K562 (cell line): ENCODE results near the gene CR2. TPM values are rescaled to one million over a fixed set of nuclear protein-coding genes. Genes with fewer than 3 reads are reported as not detected.

Experiments
- CC2D1A ChIP-seq: fragments of 450-650 bp; IDR thresholded peaks from 2 replicates; pipeline ENCODE4 v1.6.1; 2017; ENCODE audit warnings: mild to moderate bottlenecking
- COPS2 ChIP-seq: fragments of 450-650 bp; conservative IDR thresholded peaks from 2 replicates; pipeline ENCODE4 v1.6.1; 2016; ENCODE audit warnings: mild to moderate bottlenecking, moderate library complexity
- DACH1 ChIP-seq: fragments of 450-650 bp; IDR thresholded peaks from 2 replicates; pipeline ENCODE4 v1.6.1; 2018; ENCODE audit not compliant: partially characterized antibody
- FIP1L1 ChIP-seq: fragments of 200-400 bp; formaldehyde crosslinking; IDR thresholded peaks from 2 replicates; pipeline ENCODE4 v1.6.1; 2018; ENCODE audit warnings: mild to moderate bottlenecking, low read depth, low read length; ENCODE audit not compliant: poor library complexity, severe bottlenecking
- FOXK2 ChIP-seq, 2 experiments: fragments of 450-650 bp; IDR thresholded peaks in 1 of 2; conservative IDR thresholded peaks in 1 of 2; 2 replicates each; pipeline ENCODE4 v1.6.1; 2016; ENCODE audit warnings: low read depth in 2 of 2, mild to moderate bottlenecking in 1 of 2
- HCFC1 ChIP-seq: IDR thresholded peaks from 2 replicates; pipeline ENCODE4 v1.6.1; 2012; ENCODE audit warnings: low read depth, low read length, improper control_type of control experiment
- MIER1 ChIP-seq: fragments of 450-650 bp; IDR thresholded peaks from 2 replicates; pipeline ENCODE4 v1.6.1; 2016; ENCODE audit warnings: antibody characterized with exemption, mild to moderate bottlenecking, low read depth
- NBN ChIP-seq: fragments of 450-650 bp; IDR thresholded peaks from 2 replicates; pipeline ENCODE4 v1.6.1; 2016; ENCODE audit warnings: low read depth, mild to moderate bottlenecking
- NR2F6 ChIP-seq: fragments of 450-650 bp; formaldehyde crosslinking; IDR thresholded peaks from 2 replicates; pipeline ENCODE4 v1.4.0; 2020; ENCODE audit warnings: mild to moderate bottlenecking
- PHF21A ChIP-seq: fragments of 450-650 bp; IDR thresholded peaks from 2 replicates; pipeline ENCODE4 v1.6.1; 2017; ENCODE audit warnings: low read depth, borderline replicate concordance
- RAD21 ChIP-seq, 2 experiments: fragments of 250-450 bp in 1 of 2; fragments of 450-650 bp in 1 of 2; sonication (Bioruptor Pico) in 1 of 2; formaldehyde crosslinking in 1 of 2; IDR thresholded peaks in 1 of 2; conservative IDR thresholded peaks in 1 of 2; 2 replicates each; pipeline versions ENCODE4 v1.4.0 to v1.8.0; 2020 to 2022; ENCODE audit warnings: mild to moderate bottlenecking in 2 of 2, moderate library complexity in 1 of 2
- SIX5 ChIP-seq, 2 experiments: IDR thresholded peaks; 2 replicates each; pipeline ENCODE4 v1.6.1; 2011; ENCODE audit warnings: low read length in 2 of 2, borderline replicate concordance in 1 of 2, low read depth in 1 of 2, mild to moderate bottlenecking in 1 of 2, moderate library complexity in 1 of 2; ENCODE audit not compliant: insufficient read depth in 1 of 2
- TCFL5 ChIP-seq: fragments of 250-450 bp; sonication (Bioruptor Pico); conservative IDR thresholded peaks from 2 replicates; pipeline ENCODE4 v1.6.1; 2021; ENCODE audit warnings: mild to moderate bottlenecking, moderate library complexity, matching md5 sums
- U2AF2 ChIP-seq: fragments of 200-400 bp; formaldehyde crosslinking; optimal IDR thresholded peaks from 2 replicates; pipeline ENCODE3; 2017; ENCODE audit warnings: low read depth, mild to moderate bottlenecking, low read length
- ZNF140 ChIP-seq: fragments of 250-450 bp; sonication (Bioruptor Pico); IDR thresholded peaks from 2 replicates; pipeline ENCODE4 v1.8.0; 2021; ENCODE audit warnings: moderate library complexity, mild to moderate bottlenecking, inconsistent platforms
- ZNF197 ChIP-seq: fragments of 200-800 bp; sonication (Bioruptor generic); IDR thresholded peaks from 2 replicates; pipeline ENCODE4 v1.6.1; 2016; ENCODE audit warnings: low read depth, missing genetic modification characterization, missing compliant biosample characterization
- polyA plus RNA-seq, 8 experiments: library from polyadenylated mRNA; depleted of rRNA in 4 of 8; stranded (reverse) in 5 of 8; unstranded in 3 of 8; fragments of >200 nt; fragmentation: Nextera tagmentation in 2 of 8; fragmentation: Illumina TruSeq in 1 of 8; extraction: Ambion mirVana in 2 of 8; extraction: Trizol in 1 of 8; gene quantifications; 2 replicates each; pipeline versions ENCODE4 v1.2.1 to v1.2.3, GENCODE V29; 2011 to 2014; ENCODE audit warnings: inconsistent platforms in 1 of 8, missing spikeins in 1 of 8
- total RNA-seq, 7 experiments: library from RNA; depleted of rRNA in 6 of 7; stranded (reverse); fragments of >200 nt in 6 of 7; fragmentation: Illumina TruSeq in 2 of 7; extraction: Trizol in 2 of 7; gene quantifications; 2 replicates each; pipeline versions ENCODE4 v1.2.1 to v1.2.3, GENCODE V29; 2011 to 2021; ENCODE audit warnings: low replicate concordance in 1 of 7
- TF ChIP-seq, protein P1 (sequence below): sonication (generic); formaldehyde crosslinking; IDR thresholded peaks from 2 replicates; pipeline ENCODE4 v1.8.0; 2022; ENCODE audit warnings: mild to moderate bottlenecking, missing genetic modification reagents
- TF ChIP-seq, protein P2 (sequence below): fragments of 250-450 bp; sonication (Bioruptor Pico); IDR thresholded peaks from 2 replicates; pipeline ENCODE4 v1.5.0; 2022; ENCODE audit warnings: mild to moderate bottlenecking
- TF ChIP-seq, protein P3 (sequence below): fragments of 450-650 bp; IDR thresholded peaks from 2 replicates; pipeline ENCODE4 v1.6.1; 2016; ENCODE audit warnings: mild to moderate bottlenecking
- TF ChIP-seq, protein P4 (sequence below): fragments of 250-450 bp; sonication (Bioruptor Pico); IDR thresholded peaks from 2 replicates; pipeline ENCODE4 v1.8.0; 2022; ENCODE audit warnings: moderate library complexity, mild to moderate bottlenecking, inconsistent platforms

The CR2 gene
- total and polyA plus RNA-seq, 9 of the 15 experiments (the other 6 are each of a cell fraction or from before 2014, with no cell fraction given): 0.07 to 0.67 (median 0.37) TPM

GRCh38 chr1:207404849-207405525, 49.1 kb upstream of the CR2 start (continued):
- TF ChIP-seq, protein P1, sequence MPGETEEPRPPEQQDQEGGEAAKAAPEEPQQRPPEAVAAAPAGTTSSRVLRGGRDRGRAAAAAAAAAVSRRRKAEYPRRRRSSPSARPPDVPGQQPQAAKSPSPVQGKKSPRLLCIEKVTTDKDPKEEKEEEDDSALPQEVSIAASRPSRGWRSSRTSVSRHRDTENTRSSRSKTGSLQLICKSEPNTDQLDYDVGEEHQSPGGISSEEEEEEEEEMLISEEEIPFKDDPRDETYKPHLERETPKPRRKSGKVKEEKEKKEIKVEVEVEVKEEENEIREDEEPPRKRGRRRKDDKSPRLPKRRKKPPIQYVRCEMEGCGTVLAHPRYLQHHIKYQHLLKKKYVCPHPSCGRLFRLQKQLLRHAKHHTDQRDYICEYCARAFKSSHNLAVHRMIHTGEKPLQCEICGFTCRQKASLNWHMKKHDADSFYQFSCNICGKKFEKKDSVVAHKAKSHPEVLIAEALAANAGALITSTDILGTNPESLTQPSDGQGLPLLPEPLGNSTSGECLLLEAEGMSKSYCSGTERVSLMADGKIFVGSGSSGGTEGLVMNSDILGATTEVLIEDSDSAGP (CRISPR knock-in tag): no peak
- TF ChIP-seq U2AF2 (no peak), DACH1 (peak; percentile 59), FIP1L1 (no peak), COPS2 (no peak), PHF21A (no peak), RAD21 (CRISPR knock-in tag; conservative IDR thresholded peaks at IDR 0.05 in 1 of 2, IDR thresholded peaks at IDR 0.05 in 1 of 2) (peak; percentile 95 to 99), NR2F6 (CRISPR knock-in tag) (no peak), HCFC1 (no peak), TCFL5 (CRISPR knock-in tag) (no peak), CC2D1A (peak; percentile 85), NBN (peak; percentile 79), SIX5 (IDR thresholded peaks at IDR 0.05; ENCODE audit: borderline replicate concordance in 1 of 2, insufficient read depth in 1 of 2, low read depth in 1 of 2, low read length in 2 of 2) (no peak), FOXK2 (conservative IDR thresholded peaks at IDR 0.05 in 1 of 2, IDR thresholded peaks at IDR 0.05 in 1 of 2; ENCODE audit: low read depth in 2 of 2) (0 out of 4 replicates have a peak, but pooled peaks of 1 of the 2 experiments have one; percentile 40), MIER1 (no peak), ZNF140 (CRISPR knock-in tag) (no peak), ZNF197 (CRISPR knock-in tag) (no peak)
- TF ChIP-seq, protein P2, sequence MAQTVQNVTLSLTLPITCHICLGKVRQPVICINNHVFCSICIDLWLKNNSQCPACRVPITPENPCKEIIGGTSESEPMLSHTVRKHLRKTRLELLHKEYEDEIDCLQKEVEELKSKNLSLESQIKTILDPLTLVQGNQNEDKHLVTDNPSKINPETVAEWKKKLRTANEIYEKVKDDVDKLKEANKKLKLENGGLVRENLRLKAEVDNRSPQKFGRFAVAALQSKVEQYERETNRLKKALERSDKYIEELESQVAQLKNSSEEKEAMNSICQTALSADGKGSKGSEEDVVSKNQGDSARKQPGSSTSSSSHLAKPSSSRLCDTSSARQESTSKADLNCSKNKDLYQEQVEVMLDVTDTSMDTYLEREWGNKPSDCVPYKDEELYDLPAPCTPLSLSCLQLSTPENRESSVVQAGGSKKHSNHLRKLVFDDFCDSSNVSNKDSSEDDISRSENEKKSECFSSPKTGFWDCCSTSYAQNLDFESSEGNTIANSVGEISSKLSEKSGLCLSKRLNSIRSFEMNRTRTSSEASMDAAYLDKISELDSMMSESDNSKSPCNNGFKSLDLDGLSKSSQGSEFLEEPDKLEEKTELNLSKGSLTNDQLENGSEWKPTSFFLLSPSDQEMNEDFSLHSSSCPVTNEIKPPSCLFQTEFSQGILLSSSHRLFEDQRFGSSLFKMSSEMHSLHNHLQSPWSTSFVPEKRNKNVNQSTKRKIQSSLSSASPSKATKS: no peak
- TF ChIP-seq, protein P3, sequence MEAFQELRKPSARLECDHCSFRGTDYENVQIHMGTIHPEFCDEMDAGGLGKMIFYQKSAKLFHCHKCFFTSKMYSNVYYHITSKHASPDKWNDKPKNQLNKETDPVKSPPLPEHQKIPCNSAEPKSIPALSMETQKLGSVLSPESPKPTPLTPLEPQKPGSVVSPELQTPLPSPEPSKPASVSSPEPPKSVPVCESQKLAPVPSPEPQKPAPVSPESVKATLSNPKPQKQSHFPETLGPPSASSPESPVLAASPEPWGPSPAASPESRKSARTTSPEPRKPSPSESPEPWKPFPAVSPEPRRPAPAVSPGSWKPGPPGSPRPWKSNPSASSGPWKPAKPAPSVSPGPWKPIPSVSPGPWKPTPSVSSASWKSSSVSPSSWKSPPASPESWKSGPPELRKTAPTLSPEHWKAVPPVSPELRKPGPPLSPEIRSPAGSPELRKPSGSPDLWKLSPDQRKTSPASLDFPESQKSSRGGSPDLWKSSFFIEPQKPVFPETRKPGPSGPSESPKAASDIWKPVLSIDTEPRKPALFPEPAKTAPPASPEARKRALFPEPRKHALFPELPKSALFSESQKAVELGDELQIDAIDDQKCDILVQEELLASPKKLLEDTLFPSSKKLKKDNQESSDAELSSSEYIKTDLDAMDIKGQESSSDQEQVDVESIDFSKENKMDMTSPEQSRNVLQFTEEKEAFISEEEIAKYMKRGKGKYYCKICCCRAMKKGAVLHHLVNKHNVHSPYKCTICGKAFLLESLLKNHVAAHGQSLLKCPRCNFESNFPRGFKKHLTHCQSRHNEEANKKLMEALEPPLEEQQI: peak; percentile 73; the same call in 1 of the 2 replicates
- TF ChIP-seq, protein P4, sequence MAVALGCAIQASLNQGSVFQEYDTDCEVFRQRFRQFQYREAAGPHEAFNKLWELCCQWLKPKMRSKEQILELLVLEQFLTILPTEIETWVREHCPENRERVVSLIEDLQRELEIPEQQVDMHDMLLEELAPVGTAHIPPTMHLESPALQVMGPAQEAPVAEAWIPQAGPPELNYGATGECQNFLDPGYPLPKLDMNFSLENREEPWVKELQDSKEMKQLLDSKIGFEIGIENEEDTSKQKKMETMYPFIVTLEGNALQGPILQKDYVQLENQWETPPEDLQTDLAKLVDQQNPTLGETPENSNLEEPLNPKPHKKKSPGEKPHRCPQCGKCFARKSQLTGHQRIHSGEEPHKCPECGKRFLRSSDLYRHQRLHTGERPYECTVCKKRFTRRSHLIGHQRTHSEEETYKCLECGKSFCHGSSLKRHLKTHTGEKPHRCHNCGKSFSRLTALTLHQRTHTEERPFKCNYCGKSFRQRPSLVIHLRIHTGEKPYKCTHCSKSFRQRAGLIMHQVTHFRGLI (CRISPR knock-in tag): no peak
